ENCODE data around the gene UNC13C.

DNA sequence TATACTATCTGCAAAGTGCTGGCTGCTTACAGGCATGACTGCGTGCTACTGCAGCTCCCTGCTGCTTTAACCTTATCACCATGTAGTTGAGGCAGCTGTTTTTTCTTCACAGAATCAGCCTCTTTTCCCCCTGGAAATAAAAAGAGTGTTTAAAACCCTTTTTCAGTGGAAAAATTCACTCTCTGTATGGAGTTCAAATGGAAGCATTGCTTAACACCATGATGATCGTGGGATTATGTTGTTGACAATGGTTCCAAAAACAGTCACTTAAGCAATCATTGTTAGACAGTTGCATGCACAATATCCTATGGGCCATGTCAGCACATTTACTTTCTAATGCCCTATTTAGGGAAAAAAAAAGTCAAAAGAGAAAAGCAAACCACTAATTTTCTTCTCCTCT lies 536.4 kb downstream of the UNC13C start:
- TF ChIP-seq POLR2AphosphoS5 (IDR thresholded peaks at IDR 0.05; ENCODE audit: low read depth, low read length), result no peak
- TF ChIP-seq POLR2A (IDR thresholded peaks at IDR 0.05; ENCODE audit: low read depth, low read length), result no peak

All from GM12892 (cell line).